ENCODE data around the gene RGL3. TPM values are rescaled to one million over a fixed set of nuclear protein-coding genes. Genes with fewer than 3 reads are reported as not detected.
"Not testable (repeated sequence)": the region's sequence is repeated elsewhere in the genome, so short reads cannot be mapped to it uniquely, and the experiment has no call there.

RGL3 gene
- total RNA-seq, 1 donor from 2014 or later: 0.64 TPM

- DNase-seq (ENCODE audit: low read depth in 2 of 2): peak in 1 of 2 donors; percentile 42
Measured at GRCh38 chr19:11382898-11383705, 36.0 kb downstream of the RGL3 start.

DNA sequence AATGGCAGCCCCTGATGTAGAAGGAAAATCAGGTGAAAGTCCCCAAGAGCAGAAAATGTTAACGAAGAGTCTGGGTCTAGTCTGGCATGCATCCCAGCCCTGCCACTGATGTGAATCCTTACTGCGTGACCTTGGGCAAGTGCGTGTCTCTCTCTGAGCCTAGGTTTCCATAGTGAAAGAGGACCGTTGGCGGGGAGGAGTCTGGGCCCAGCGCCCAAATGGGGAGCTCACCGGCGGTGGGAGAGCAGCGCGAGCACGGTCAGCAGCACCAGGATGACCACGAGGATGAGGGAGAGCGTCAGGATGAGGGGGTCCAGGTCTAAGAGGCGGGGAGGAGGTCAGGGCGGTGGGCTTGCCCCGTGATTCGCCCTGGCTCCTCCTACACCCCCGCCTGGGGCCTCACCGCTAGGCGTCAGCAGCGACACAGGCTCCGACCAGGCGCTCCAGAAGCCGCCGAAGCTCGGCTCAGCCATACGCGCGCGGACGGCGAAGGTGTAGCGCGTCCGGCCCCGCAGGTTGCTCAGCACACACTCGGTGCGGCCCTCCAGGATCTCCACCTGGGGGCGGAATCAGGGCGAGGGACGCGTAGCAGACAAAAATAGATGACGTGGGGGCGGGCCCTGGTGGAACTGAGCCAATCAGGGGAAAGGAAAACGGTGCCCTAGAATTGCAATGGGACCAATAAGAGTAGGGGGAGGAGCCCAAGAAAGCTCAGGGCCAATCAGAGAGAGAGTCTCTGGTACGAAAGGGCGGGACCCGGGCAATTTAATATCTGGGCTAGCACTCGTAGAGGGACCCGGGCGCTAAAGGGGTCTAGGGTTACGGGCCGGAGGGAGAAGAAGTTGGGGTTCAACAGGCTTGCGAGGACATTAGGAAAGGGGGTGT, 38.2 kb downstream of the RGL3 start:
- peak; percentile 87 to 96 for DNase-seq (ENCODE audit: low read depth in 2 of 2)

DNA sequence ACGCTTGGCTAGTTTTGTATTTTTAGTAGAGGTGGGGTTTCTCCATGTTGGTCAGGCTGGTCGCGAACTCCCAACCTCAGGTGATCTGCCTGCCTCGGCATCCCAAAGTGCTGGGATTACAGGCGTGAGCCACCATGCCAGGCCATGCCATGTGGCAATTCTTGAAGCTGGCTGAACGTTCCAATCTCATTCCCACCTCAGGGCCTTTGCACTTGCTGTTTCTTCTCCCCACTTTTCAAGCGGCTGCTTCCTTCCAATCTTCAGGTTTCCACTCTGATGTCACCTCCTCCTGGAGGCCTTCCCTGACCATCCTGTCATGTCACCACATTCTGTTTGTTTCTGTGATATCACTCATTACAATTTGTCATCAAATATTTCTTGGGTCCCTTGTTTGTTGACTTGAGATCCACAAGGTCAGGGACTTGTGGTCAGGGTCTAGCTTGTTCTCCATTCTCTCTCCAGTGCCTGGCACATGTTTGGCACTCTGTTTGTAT, 39.2 kb downstream of the RGL3 start:
- DNase-seq (ENCODE audit: low read depth in 2 of 2): no peak

DNA sequence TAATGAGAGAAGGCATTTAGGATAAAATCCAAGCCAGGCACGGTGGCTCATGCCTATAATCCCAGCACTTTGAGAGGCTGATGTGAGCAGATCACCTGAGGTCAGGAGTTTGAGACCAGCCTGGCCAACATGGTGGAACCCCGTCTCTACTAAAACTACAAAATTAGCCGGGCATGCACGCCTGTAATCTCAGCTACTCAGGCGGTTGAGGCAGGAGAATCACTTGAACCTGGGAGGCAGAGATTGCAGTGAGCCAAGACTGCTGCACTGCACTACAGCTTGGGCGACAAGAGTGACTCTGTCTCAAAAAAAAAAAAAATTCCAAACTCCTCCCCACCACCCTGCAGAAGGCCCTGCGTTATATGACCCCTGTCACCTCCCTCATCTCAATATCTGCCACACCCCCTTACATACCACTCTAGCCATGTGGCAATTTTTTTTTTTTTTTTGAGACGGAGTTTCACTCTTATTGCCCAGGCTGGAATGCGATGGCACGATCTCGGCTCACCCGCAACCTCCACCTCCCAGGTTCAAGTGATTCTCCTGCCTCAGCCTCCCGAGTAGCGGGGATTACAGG, 39.8 kb downstream of the RGL3 start:
- not testable (repeated sequence) for DNase-seq (ENCODE audit: low read depth in 2 of 2)

GRCh38 chr19:11378319-11379189, 40.6 kb downstream of the RGL3 start:
- DNase-seq (ENCODE audit: low read depth in 2 of 2): peak in 1 of 2 donors; percentile 63

DNA sequence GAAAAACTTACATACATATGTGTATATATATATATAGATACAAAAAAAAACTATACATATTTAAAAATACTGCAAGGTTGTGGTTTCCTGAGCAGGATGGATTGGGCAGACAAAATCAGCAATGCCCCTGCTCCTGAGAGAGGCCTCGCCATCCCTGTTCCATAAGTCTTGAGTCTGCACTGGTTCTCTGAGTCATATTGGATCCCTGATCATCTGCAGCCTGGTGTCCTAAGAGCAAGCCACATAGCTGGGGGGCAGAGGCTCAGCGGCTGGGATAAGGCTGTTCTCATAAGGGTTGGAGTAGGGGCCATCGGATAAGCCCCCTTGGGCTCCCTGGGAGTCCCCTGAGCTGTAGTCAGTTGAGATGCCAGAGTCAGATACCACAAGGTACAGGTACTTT, 41.4 kb downstream of the RGL3 start:
- no peak for DNase-seq (ENCODE audit: low read depth in 2 of 2)

DNA sequence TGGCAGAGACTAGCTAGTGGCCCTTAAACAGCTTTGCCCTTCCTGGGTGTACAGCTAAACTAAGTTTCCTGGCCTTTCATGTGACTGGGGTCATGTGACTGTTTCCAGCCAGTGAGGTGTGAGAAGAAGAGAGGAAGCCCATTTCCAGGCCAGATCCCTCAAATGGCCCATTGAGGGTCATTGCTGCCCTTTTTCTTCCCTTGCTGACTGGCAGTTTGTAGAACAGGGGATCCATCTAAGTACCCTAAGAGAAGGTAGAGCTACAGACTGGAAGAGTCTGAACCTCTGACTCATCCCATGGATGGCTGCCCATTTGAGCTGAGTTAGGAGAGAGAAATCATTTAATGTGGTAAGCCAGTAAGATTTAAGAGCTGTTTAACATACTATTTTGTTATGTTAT, 41.9 kb downstream of the RGL3 start:
- DNase-seq (ENCODE audit: low read depth in 2 of 2): peak in 1 of 2 donors; percentile 44

- peak; percentile 51 to 57 for DNase-seq (ENCODE audit: low read depth in 2 of 2)
Measured at GRCh38 chr19:11375143-11375948, 43.8 kb downstream of the RGL3 start.

GRCh38 chr19:11374433-11375142, 44.5 kb downstream of the RGL3 start, which contains the start of gene SWSAP1:
TSS of gene SWSAP1 (plus strand) at chr19:11374666. CDS start at chr19:11374681, 15 bp downstream.
- peak; percentile 99 to 100 for DNase-seq (ENCODE audit: low read depth in 2 of 2)

DNA sequence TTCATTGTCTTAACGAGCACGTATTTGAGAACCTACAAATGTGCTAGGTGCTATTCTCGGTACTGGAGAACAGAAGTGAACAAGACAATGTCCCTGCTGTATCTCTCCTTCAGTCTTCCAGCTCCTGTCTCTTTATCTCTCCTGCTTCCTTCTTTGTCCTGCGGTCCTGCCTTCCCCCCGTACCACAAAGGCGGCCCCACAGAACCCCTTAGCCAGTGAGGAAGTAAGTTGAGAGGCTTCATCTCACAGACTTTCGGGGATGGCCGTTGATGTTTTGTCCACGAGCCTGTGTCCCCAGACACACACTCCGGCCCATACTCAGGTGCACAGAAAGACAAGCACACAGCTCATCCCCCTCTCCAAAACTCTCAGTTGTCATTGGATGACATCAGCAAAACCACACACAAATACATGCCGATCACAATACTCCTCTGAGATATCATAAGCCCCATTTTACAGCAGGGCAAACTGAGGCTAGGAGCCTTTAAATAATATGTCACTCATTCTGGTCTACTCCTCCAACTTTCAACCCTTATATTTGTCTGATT, 45.2 kb downstream of the RGL3 start:
- no peak for DNase-seq (ENCODE audit: low read depth in 2 of 2)

DNA sequence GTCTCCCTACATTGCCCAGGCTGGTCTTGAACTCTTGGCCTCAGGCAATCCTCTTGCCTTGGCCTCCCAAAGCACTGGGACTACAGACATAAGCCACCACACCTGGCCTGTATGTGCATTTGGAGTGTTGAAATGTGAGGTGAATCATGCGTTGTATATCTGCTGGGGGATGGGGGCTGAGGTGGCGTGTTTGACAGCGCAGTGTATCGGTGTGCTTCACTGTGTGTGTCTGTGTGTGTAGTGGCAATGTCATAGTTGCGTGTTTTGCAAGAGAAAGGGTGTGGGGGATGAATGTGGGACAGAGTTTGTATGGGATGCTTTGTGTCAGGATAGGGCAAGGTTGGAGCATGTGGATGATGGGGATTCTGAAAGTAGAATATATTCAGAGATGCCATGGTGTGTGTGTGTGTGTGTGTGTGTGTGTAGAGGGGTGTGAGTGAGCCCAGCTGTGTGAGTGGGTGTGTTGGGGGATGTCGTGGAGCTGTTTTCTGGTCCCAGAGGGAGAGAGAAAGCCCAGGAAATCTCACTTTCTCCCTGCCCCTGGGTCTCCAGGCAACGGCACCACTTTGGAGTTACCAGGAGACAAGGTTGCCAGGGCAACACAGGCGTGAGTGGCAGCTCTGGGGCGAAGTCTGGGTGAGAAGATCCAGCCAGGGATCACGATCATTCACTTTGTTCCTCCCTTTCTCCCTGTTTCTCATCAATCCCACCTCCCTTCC, 45.8 kb downstream of the RGL3 start:
- DNase-seq (ENCODE audit: low read depth in 2 of 2): no peak

DNA sequence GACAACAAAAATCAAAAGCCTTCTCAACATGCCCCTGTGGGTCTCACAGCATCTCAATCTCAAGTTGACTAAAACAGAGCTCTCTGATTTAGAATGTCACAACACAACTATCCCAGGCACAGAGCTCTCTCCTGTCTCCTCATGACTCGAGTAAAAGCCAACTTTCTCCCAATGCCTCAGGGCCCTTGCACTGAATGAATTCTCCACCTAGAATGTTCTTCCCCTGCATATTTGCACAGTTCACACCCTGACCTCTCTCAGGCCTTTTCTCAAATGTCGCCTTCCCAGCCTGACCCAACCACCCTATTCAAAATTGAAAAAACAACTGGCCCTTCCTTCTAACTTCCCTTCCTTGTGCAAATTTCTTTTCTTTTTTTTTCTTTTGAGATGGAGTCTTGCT, 48.4 kb downstream of the RGL3 start:
- DNase-seq (ENCODE audit: low read depth in 2 of 2): no peak

DNA sequence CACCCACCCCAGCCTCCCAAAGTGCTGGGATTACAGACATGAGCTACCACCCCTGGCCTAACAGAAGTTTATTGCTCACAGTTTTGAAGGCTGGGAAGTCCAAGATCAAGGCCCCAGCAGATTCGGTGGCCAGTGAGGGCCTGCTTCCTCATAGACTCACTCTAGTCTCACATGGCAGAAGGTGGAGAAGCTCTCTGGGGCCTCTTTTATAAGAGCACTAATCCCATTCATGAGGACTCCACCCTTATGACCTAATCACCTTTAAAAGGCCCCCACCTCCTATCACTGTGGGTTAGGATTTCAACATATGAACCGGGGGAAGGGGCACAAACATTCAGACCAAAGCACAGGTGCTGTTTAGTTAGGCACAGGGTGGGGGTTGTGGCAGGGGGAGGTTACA, 51.6 kb downstream of the RGL3 start:
- no peak for DNase-seq (ENCODE audit: low read depth in 2 of 2)

DNA sequence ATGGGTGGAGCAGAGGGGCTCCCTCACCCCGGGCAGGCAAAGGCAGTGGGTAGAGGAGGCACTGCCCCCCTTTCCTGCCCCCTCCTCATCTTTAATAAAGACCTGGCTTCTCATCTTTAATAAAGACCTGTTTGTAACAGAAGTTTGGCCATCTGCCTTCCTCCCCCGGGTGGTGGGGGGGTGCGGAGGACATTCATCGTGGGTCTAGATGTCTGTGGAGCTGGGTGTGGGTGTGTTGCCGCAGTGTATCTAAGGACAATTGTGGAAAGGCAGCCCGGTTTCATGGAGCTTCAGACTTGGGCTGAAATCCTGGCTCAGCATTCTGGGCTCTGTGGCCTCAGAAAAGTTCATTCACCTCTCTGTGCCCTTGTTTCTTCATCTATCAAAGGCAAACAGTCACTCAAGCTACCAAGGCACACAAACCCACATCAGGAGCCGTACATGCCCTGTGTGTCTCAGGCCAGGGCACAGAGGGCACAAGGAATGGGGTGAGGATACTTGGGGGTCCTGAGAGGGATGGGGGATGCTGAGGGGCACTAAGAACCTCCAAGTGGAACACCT, 53.5 kb downstream of the RGL3 start:
- no peak for DNase-seq (ENCODE audit: low read depth in 2 of 2)

- no peak for DNase-seq (ENCODE audit: low read depth in 2 of 2)
Measured at GRCh38 chr19:11364935-11365334, 54.2 kb downstream of the RGL3 start.

DNA sequence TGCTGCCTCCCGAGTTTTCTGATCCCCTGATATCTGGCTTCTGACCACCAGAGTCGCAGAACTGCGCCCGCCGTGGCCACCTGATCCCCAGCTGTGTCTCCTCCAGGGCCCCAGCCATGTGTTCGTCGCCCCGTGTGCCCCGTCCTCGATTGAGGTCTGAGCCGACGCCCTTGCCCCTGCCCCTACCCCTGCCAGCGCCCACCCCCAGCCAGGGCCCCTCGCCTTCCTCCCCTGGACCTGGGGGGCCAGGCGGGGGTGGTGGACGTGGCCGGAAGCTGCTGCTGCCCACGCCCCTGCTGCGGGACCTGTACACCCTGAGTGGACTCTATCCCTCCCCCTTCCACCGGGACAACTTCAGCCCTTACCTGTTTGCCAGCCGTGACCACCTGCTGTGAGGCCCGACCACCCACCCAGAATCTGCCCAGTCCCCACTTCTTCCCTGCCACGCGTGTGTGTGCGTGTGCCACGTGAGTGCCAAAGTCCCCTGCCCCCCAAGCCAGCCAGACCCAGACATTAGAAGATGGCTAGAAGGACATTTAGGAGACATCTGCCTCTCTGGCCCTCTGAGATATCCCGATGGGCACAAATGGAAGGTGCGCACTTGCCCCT, 54.7 kb downstream of the RGL3 start:
- no peak for DNase-seq (ENCODE audit: low read depth in 2 of 2)

DNA sequence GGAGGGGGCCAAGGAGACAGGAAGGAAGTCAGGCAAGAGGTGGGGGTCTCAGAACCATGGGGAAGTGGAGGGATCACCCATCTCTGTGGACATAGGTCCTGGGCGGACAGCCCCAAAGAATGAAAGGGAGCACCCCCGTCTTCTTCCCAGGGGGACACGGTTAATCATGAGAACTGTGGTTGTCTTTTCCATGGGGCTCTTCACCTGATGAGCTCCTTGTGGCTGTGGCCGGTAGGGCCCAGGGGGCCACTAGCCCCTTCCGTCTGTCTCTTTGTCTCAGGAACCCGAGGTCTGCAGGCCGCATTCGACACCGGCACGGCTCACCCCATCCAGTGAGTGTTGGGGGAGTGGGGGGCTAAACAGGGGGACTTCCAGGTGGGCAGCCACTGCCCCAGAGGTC, 55.2 kb downstream of the RGL3 start:
- no peak for DNase-seq (ENCODE audit: low read depth in 2 of 2)

Data from dermis microvascular lymphatic vessel endothelial cell (primary cell).